WTC11 (cell line): ENCODE data around the gene PIGV. TPM values are rescaled to one million over a fixed set of nuclear protein-coding genes. Genes with fewer than 3 reads are reported as not detected.

Experiments used
- ATAC-seq: fragments of 200-7000 bp; cut with Tn5 transposase; 2 replicates; pipeline ENCODE4 v1.10.0; 2021; ENCODE audit warnings: mild to moderate bottlenecking, moderate library complexity
- CTCF ChIA-PET: fragments of 300-600 bp; sonication (Branson Sonifier 250); formaldehyde crosslinking; loops from one replicate; lab custom pipeline; 2021; ENCODE audit warnings: antibody characterized with exemption; lab: Charles Lee
- POLR2A ChIA-PET: fragments of 350-600 bp; sonication (Branson Sonifier 250); formaldehyde crosslinking; loops from one replicate; lab custom pipeline; 2021; ENCODE audit warnings: antibody characterized with exemption; lab: Charles Lee
- DNase-seq: peaks from one replicate; pipeline ENCODE4 v3.0.0; 2021; ENCODE audit warnings: low spot score
- H3K27ac Mint-ChIP-seq: 2 replicates; pipeline ENCODE4 v1.8.0; 2021; ENCODE audit warnings: mixed read lengths
- H3K27me3 Mint-ChIP-seq: 2 replicates; pipeline ENCODE4 v1.8.0; 2021; ENCODE audit warnings: low read depth, mild to moderate bottlenecking, moderate library complexity, mixed read lengths
- H3K36me3 Mint-ChIP-seq: 2 replicates; pipeline ENCODE4 v1.8.0; 2021; ENCODE audit warnings: mixed read lengths
- H3K4me1 Mint-ChIP-seq: 2 replicates; pipeline ENCODE4 v1.8.0; 2022; ENCODE audit warnings: mixed read lengths
- H3K4me3 Mint-ChIP-seq: 2 replicates; pipeline ENCODE4 v1.8.0; 2021; ENCODE audit warnings: mild to moderate bottlenecking, moderate library complexity, mixed read lengths
- H3K9me3 Mint-ChIP-seq: 2 replicates; pipeline ENCODE4 v1.8.0; 2021; ENCODE audit warnings: mixed read lengths
- ARID4B ChIP-seq: sonication (generic); formaldehyde crosslinking; IDR thresholded peaks from 2 replicates; pipeline ENCODE4 v1.8.0; 2023; ENCODE audit warnings: missing genetic modification reagents, mild to moderate bottlenecking, borderline replicate concordance
- ATF1 ChIP-seq: sonication (generic); formaldehyde crosslinking; IDR thresholded peaks from 2 replicates; pipeline ENCODE4 v1.8.1; 2023; ENCODE audit warnings: mild to moderate bottlenecking, moderate library complexity, missing genetic modification reagents
- EMX1 ChIP-seq: fragments of 250-450 bp; sonication (Bioruptor Pico); IDR thresholded peaks from 2 replicates; pipeline ENCODE4 v1.8.0; 2021; ENCODE audit warnings: mild to moderate bottlenecking
- ESRRA ChIP-seq: sonication (generic); formaldehyde crosslinking; IDR thresholded peaks from 2 replicates; pipeline ENCODE4 v1.8.1; 2022; ENCODE audit warnings: mild to moderate bottlenecking, missing genetic modification reagents, borderline replicate concordance
- FOXK1 ChIP-seq: sonication (generic); formaldehyde crosslinking; IDR thresholded peaks from 2 replicates; pipeline ENCODE4 v1.8.0; 2022; ENCODE audit warnings: mild to moderate bottlenecking, moderate library complexity, missing genetic modification reagents
- GABPB1 ChIP-seq: sonication (generic); formaldehyde crosslinking; IDR thresholded peaks from 2 replicates; pipeline ENCODE4 v1.8.1; 2023; ENCODE audit warnings: mild to moderate bottlenecking, missing genetic modification reagents
- GRHL2 ChIP-seq: fragments of 250-450 bp; sonication (Bioruptor Pico); IDR thresholded peaks from 2 replicates; pipeline ENCODE4 v1.8.0; 2022; ENCODE audit warnings: mild to moderate bottlenecking, moderate library complexity; ENCODE audit not compliant: insufficient replicate concordance, severe bottlenecking
- GTF2I ChIP-seq: fragments of 250-450 bp; sonication (Bioruptor Pico); conservative IDR thresholded peaks from 2 replicates; pipeline ENCODE4 v1.4.0; 2021; ENCODE audit warnings: mild to moderate bottlenecking
- NFATC4 ChIP-seq: fragments of 250-450 bp; sonication (Bioruptor Pico); IDR thresholded peaks from 2 replicates; pipeline ENCODE4 v1.9.0; 2021; ENCODE audit warnings: mild to moderate bottlenecking
- NFYB ChIP-seq: sonication (generic); formaldehyde crosslinking; conservative IDR thresholded peaks from 2 replicates; pipeline ENCODE4 v1.8.0; 2022; ENCODE audit warnings: low read depth, missing genetic modification reagents
- RELA ChIP-seq: sonication (generic); formaldehyde crosslinking; IDR thresholded peaks from 2 replicates; pipeline ENCODE4 v1.8.1; 2022; ENCODE audit warnings: missing genetic modification reagents, mild to moderate bottlenecking, borderline replicate concordance
- SMAD3 ChIP-seq: sonication (generic); formaldehyde crosslinking; IDR thresholded peaks from 2 replicates; pipeline ENCODE4 v1.8.0; 2022; ENCODE audit warnings: missing genetic modification reagents, mild to moderate bottlenecking, borderline replicate concordance
- SMAD4 ChIP-seq: sonication (generic); formaldehyde crosslinking; IDR thresholded peaks from 2 replicates; pipeline ENCODE4 v1.8.0; 2022; ENCODE audit warnings: mild to moderate bottlenecking, missing genetic modification reagents
- TEAD4 ChIP-seq: sonication (generic); formaldehyde crosslinking; IDR thresholded peaks from 2 replicates; pipeline ENCODE4 v1.8.0; 2022; ENCODE audit warnings: mild to moderate bottlenecking, missing genetic modification reagents
- TP53 ChIP-seq: sonication (generic); formaldehyde crosslinking; IDR thresholded peaks from 2 replicates; pipeline ENCODE4 v1.8.1; 2023; ENCODE audit warnings: mild to moderate bottlenecking, missing genetic modification reagents
- ZBTB21 ChIP-seq: sonication (generic); formaldehyde crosslinking; IDR thresholded peaks from 2 replicates; pipeline ENCODE4 v1.8.1; 2023; ENCODE audit warnings: mild to moderate bottlenecking, missing genetic modification reagents, borderline replicate concordance
- ZNF219 ChIP-seq: sonication (generic); formaldehyde crosslinking; IDR thresholded peaks from 2 replicates; pipeline ENCODE4 v1.8.0; 2023; ENCODE audit warnings: missing genetic modification reagents, mild to moderate bottlenecking, borderline replicate concordance
- total RNA-seq: library from RNA; stranded (reverse); gene quantifications from 3 replicates; pipeline ENCODE4 v1.2.3, GENCODE V29; 2021
- TF ChIP-seq, protein P1 (sequence below): sonication (generic); formaldehyde crosslinking; IDR thresholded peaks from 2 replicates; pipeline ENCODE4 v1.8.0; 2023; ENCODE audit warnings: mild to moderate bottlenecking, missing genetic modification reagents
- TF ChIP-seq, protein P2 (sequence below): sonication (generic); formaldehyde crosslinking; conservative IDR thresholded peaks from 2 replicates; pipeline ENCODE4 v1.8.1; 2022; ENCODE audit warnings: mild to moderate bottlenecking, missing genetic modification reagents
- TF ChIP-seq, protein P3 (sequence below): sonication (generic); formaldehyde crosslinking; IDR thresholded peaks from 2 replicates; pipeline ENCODE4 v1.8.1; 2022; ENCODE audit warnings: mild to moderate bottlenecking, moderate library complexity, missing genetic modification reagents
- TF ChIP-seq, protein P4 (sequence below): sonication (generic); formaldehyde crosslinking; IDR thresholded peaks from 2 replicates; pipeline ENCODE4 v1.8.1; 2022; ENCODE audit warnings: low read depth, mild to moderate bottlenecking, moderate library complexity, missing genetic modification reagents, borderline replicate concordance
- TF ChIP-seq, protein P5 (sequence below): sonication (generic); formaldehyde crosslinking; IDR thresholded peaks from 2 replicates; pipeline ENCODE4 v1.8.0; 2022; ENCODE audit warnings: mild to moderate bottlenecking, missing genetic modification reagents

Gene PIGV
- total RNA-seq, 1 experiment from 2014 or later = 15.0 TPM

DNA sequence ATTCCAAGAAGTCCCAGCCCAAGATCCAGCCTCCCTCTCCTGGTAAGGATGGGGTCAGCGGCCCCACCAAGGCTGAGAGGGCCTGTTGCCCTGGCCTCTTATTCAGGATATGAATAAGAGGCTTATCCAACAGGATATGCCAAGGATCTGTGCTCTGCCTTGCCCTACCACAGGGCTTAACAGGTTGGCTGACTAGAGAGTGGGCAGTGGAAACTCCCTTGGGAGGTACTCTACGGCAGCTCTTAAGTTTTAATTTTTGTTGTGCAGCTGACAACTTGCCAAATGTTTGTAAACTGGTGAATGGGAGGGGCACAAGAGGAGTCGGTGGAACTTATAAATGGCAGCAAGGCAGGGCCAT lies 16.5 kb upstream of the PIGV start (continued):
- TF ChIP-seq, protein P1, sequence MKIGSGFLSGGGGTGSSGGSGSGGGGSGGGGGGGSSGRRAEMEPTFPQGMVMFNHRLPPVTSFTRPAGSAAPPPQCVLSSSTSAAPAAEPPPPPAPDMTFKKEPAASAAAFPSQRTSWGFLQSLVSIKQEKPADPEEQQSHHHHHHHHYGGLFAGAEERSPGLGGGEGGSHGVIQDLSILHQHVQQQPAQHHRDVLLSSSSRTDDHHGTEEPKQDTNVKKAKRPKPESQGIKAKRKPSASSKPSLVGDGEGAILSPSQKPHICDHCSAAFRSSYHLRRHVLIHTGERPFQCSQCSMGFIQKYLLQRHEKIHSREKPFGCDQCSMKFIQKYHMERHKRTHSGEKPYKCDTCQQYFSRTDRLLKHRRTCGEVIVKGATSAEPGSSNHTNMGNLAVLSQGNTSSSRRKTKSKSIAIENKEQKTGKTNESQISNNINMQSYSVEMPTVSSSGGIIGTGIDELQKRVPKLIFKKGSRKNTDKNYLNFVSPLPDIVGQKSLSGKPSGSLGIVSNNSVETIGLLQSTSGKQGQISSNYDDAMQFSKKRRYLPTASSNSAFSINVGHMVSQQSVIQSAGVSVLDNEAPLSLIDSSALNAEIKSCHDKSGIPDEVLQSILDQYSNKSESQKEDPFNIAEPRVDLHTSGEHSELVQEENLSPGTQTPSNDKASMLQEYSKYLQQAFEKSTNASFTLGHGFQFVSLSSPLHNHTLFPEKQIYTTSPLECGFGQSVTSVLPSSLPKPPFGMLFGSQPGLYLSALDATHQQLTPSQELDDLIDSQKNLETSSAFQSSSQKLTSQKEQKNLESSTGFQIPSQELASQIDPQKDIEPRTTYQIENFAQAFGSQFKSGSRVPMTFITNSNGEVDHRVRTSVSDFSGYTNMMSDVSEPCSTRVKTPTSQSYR = no peak
- TF ChIP-seq TP53 = no peak
- TF ChIP-seq GRHL2 = no peak
- no peak for TF ChIP-seq RELA
- TF ChIP-seq, protein P2, sequence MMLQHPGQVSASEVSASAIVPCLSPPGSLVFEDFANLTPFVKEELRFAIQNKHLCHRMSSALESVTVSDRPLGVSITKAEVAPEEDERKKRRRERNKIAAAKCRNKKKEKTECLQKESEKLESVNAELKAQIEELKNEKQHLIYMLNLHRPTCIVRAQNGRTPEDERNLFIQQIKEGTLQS (CRISPR knock-in tag) = no peak
- no peak for TF ChIP-seq GTF2I (CRISPR knock-in tag)
- no peak for TF ChIP-seq SMAD3 (CRISPR knock-in tag)
- no peak for TF ChIP-seq ESRRA (CRISPR knock-in tag)
- TF ChIP-seq ATF1 (CRISPR knock-in tag) = no peak

- Mint-ChIP-seq H3K9me3 (no peaks in the 10 kb centered on the region), H3K4me3 (no peak overlapping the region), H3K4me1 (no peaks in the 10 kb centered on the region), H3K36me3 (peaks cover 98% of the 10 kb centered on the region), H3K27ac (peak overlapping the region; percentile 76; the same call in 1 of the 2 replicates), H3K27me3 (no peaks in the 10 kb centered on the region)
- TF ChIP-seq ARID4B (CRISPR knock-in tag) (no peak), GABPB1 (CRISPR knock-in tag) (peak; percentile 57; the same call in 1 of the 2 replicates), ZNF219 (no peak), TEAD4 (CRISPR knock-in tag) (no peak)
- DNase-seq (no peak), ATAC-seq (no peak)
- ChIA-PET CTCF (no interaction called here), POLR2A (no interaction called here)
These were observed 16.0 kb upstream of the PIGV start for GRCh38 chr1:26771643-26772321.

GRCh38 chr1:26772687-26773086 lies 15.1 kb upstream of the PIGV start:
- ChIA-PET POLR2A (no interaction called here), CTCF (no interaction called here)
- DNase-seq = no peak
- Mint-ChIP-seq H3K27ac (no peak overlapping the region), H3K27me3 (no peaks in the 10 kb centered on the region), H3K36me3 (peaks cover 95% of the 10 kb centered on the region), H3K4me1 (no peaks in the 10 kb centered on the region), H3K9me3 (no peaks in the 10 kb centered on the region), H3K4me3 (no peak overlapping the region)
- no peak for ATAC-seq
- TF ChIP-seq, protein P3, sequence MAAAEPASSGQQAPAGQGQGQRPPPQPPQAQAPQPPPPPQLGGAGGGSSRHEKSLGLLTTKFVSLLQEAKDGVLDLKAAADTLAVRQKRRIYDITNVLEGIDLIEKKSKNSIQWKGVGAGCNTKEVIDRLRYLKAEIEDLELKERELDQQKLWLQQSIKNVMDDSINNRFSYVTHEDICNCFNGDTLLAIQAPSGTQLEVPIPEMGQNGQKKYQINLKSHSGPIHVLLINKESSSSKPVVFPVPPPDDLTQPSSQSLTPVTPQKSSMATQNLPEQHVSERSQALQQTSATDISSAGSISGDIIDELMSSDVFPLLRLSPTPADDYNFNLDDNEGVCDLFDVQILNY (CRISPR knock-in tag) = no peak
- no peak for TF ChIP-seq EMX1 (CRISPR knock-in tag)
- TF ChIP-seq SMAD4 (CRISPR knock-in tag) = no peak
- no peak for TF ChIP-seq NFATC4
- TF ChIP-seq ATF1 (CRISPR knock-in tag) = no peak
- TF ChIP-seq, protein P4, sequence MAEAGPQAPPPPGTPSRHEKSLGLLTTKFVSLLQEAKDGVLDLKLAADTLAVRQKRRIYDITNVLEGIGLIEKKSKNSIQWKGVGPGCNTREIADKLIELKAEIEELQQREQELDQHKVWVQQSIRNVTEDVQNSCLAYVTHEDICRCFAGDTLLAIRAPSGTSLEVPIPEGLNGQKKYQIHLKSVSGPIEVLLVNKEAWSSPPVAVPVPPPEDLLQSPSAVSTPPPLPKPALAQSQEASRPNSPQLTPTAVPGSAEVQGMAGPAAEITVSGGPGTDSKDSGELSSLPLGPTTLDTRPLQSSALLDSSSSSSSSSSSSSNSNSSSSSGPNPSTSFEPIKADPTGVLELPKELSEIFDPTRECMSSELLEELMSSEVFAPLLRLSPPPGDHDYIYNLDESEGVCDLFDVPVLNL (CRISPR knock-in tag) = no peak
- TF ChIP-seq ESRRA (CRISPR knock-in tag) = no peak
- TF ChIP-seq, protein P2 (CRISPR knock-in tag) = no peak
- no peak for TF ChIP-seq ZBTB21 (CRISPR knock-in tag)
- TF ChIP-seq, protein P5, sequence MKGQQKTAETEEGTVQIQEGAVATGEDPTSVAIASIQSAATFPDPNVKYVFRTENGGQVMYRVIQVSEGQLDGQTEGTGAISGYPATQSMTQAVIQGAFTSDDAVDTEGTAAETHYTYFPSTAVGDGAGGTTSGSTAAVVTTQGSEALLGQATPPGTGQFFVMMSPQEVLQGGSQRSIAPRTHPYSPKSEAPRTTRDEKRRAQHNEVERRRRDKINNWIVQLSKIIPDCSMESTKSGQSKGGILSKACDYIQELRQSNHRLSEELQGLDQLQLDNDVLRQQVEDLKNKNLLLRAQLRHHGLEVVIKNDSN (CRISPR knock-in tag) = no peak
- TF ChIP-seq FOXK1 (CRISPR knock-in tag) = no peak
- no peak for TF ChIP-seq NFYB (CRISPR knock-in tag)
